Left lung (tissue), 10 donors: ENCODE results near the gene IMMP2L. TPM values are rescaled to one million over a fixed set of nuclear protein-coding genes. Genes with fewer than 3 reads are reported as not detected.
"Not testable (repeated sequence)": the region's sequence is repeated elsewhere in the genome, so short reads cannot be mapped to it uniquely, and the experiment has no call there.

Experiments
- ATAC-seq: fragments of 200-7000 bp; cut with Tn5 transposase; one replicate; pipeline ENCODE4 v1.9.1; 2020; ENCODE audit warnings: moderate library complexity
- DNase-seq, 4 donors: peaks; one replicate each; pipeline ENCODE4 v3.0.0-alpha.2; 2013 to 2020
- H3K27ac ChIP-seq, 2 donors: fragments of 200-600 bp; sonication (generic) in 1 of 2; one replicate each; pipeline versions ENCODE4 v1.5.0 to v1.8.0; 2020 to 2021
- H3K27me3 ChIP-seq, 2 donors: fragments of 200-600 bp; sonication (generic) in 1 of 2; one replicate each; pipeline versions ENCODE4 v1.5.0 to v1.8.0; 2020 to 2021
- H3K36me3 ChIP-seq, 2 donors: fragments of 200-600 bp; sonication (generic) in 1 of 2; one replicate each; pipeline versions ENCODE4 v1.5.0 to v1.8.0; 2020 to 2021
- H3K4me1 ChIP-seq, 2 donors: fragments of 200-600 bp; one replicate each; pipeline ENCODE4 v1.8.0; 2021
- H3K4me3 ChIP-seq, 2 donors: fragments of 200-600 bp; sonication (generic) in 1 of 2; one replicate each; pipeline versions ENCODE4 v1.5.0 to v1.8.0; 2020 to 2021; ENCODE audit warnings: mild to moderate bottlenecking in 1 of 2
- H3K9me3 ChIP-seq, 2 donors: fragments of 200-600 bp; sonication (generic) in 1 of 2; one replicate each; pipeline versions ENCODE4 v1.5.0 to v1.8.0; 2020 to 2021
- CTCF ChIP-seq, 2 donors: fragments of 200-600 bp; sonication (generic) in 1 of 2; IDR thresholded peaks; one replicate each; pipeline versions ENCODE4 v1.5.0 to v1.8.0; 2021; ENCODE audit warnings: antibody characterized with exemption in 2 of 2
- intact Hi-C, 2 donors: fragments of 100-400 bp; cut with DNase I; formaldehyde crosslinking; loops; one replicate each; pipeline versions ENCODE4 v1.11.2 to v1.14.2; 2022
- polyA plus RNA-seq, 6 donors: library from polyadenylated mRNA; unstranded; fragments of 120-200 nt; gene quantifications; one replicate each; pipeline ENCODE4 v1.2.1, GENCODE V29; 2013; ENCODE audit not compliant: insufficient read length in 6 of 6
- total RNA-seq, 2 donors: library from RNA; stranded (reverse); fragmentation: NEBNext Ultra II Directional; extraction: Animal tissue kit (Norgen Biotek cat#: 25700); gene quantifications; one replicate each; pipeline ENCODE4 v1.2.1, GENCODE V29; 2021
- donor health status: DM: no; HTN: yes; CAD: no.
- donor health status: DM: no; HTN: no; CAD: no.

The IMMP2L gene
- total and polyA plus RNA-seq, 8 donors: 10.3 to 30.1 (median 25.7) TPM

GRCh38 chr7:111510584-111511378 is 51.5 kb downstream of the IMMP2L start:
- Histone ChIP-seq H3K27ac (no peak overlapping the region), H3K36me3 (no peaks in the 10 kb centered on the region), H3K4me1 (no peaks in the 10 kb centered on the region), H3K9me3 (no peaks in the 10 kb centered on the region), H3K4me3 (no peak overlapping the region), H3K27me3 (no peaks in the 10 kb centered on the region)
- no peak for TF ChIP-seq CTCF (IDR thresholded peaks at IDR 0.05)
- DNase-seq: no peak
- ATAC-seq: no peak
- intact Hi-C loops: no loop called here

GRCh38 chr7:111510062-111510461 is 52.2 kb downstream of the IMMP2L start:
- Histone ChIP-seq H3K36me3 (no peaks in the 10 kb centered on the region), H3K4me3 (no peak overlapping the region), H3K4me1 (no peaks in the 10 kb centered on the region), H3K27ac (no peak overlapping the region), H3K9me3 (peaks cover 0 to 2% of the 10 kb centered on the region in 2 donors), H3K27me3 (no peaks in the 10 kb centered on the region)
- intact Hi-C loops: no loop called here
- no peak for DNase-seq
- no peak for TF ChIP-seq CTCF (IDR thresholded peaks at IDR 0.05)
- no peak for ATAC-seq

- Histone ChIP-seq H3K27me3 (no peaks in the 10 kb centered on the region), H3K27ac (no peak overlapping the region), H3K4me3 (no peak overlapping the region), H3K9me3 (peaks cover 0 to 2% of the 10 kb centered on the region in 2 donors), H3K36me3 (no peaks in the 10 kb centered on the region), H3K4me1 (no peaks in the 10 kb centered on the region)
- intact Hi-C loops: no loop called here
- no peak for DNase-seq
- no peak for ATAC-seq
- TF ChIP-seq CTCF (IDR thresholded peaks at IDR 0.05): no peak
Measured at GRCh38 chr7:111509288-111509687, 53.0 kb downstream of the IMMP2L start.

GRCh38 chr7:111508387-111508786 is 53.9 kb downstream of the IMMP2L start:
- intact Hi-C loops: no loop called here
- Histone ChIP-seq H3K27me3 (no peaks in the 10 kb centered on the region), H3K36me3 (no peaks in the 10 kb centered on the region), H3K4me3 (no peak overlapping the region), H3K9me3 (peaks cover 0 to 2% of the 10 kb centered on the region in 2 donors), H3K4me1 (no peaks in the 10 kb centered on the region), H3K27ac (no peak overlapping the region)
- DNase-seq (no peak), ATAC-seq (no peak)
- no peak for TF ChIP-seq CTCF (IDR thresholded peaks at IDR 0.05)

- H3K4me1 ChIP-seq, DNase-seq, H3K36me3 ChIP-seq, H3K27me3 ChIP-seq, ATAC-seq, H3K27ac ChIP-seq, intact Hi-C loops, H3K4me3 ChIP-seq, H3K9me3 ChIP-seq: not testable (repeated sequence)
Measured at GRCh38 chr7:111505422-111505821, 56.9 kb downstream of the IMMP2L start.

GRCh38 chr7:111501799-111502198 is 60.5 kb downstream of the IMMP2L start:
- intact Hi-C loops, H3K9me3 ChIP-seq, H3K27me3 ChIP-seq, H3K4me3 ChIP-seq, H3K4me1 ChIP-seq, H3K36me3 ChIP-seq, ATAC-seq, H3K27ac ChIP-seq, DNase-seq: not testable (repeated sequence)
